SU-DHL-6 (cell line): ENCODE measurements around the gene GTF2A1.

Source experiments
- H2AFZ ChIP-seq: fragments of 200-600 bp; sonication (generic); 2 replicates; pipeline ENCODE4 v1.6.1; 2014; ENCODE audit warnings: low read depth, mild to moderate bottlenecking, moderate library complexity, mixed read lengths, antibody characterized with exemption, low read length; ENCODE audit not compliant: severe bottlenecking
- H3F3A ChIP-seq: fragments of 200-600 bp; shearing (Covaris generic); 2 replicates; pipeline ENCODE4 v1.6.0; 2016; ENCODE audit warnings: antibody characterized with exemption, mild to moderate bottlenecking; ENCODE audit not compliant: insufficient read depth
- H3K27ac ChIP-seq: fragments of 200-600 bp; sonication (generic); 2 replicates; pipeline ENCODE4 v1.5.1; 2016; ENCODE audit warnings: low read depth, mild to moderate bottlenecking, low read length, moderate library complexity, mixed read lengths
- H3K27me3 ChIP-seq: fragments of 200-600 bp; sonication (generic), shearing (Covaris generic); 2 replicates; pipeline ENCODE4 v1.6.0; 2014; ENCODE audit warnings: mild to moderate bottlenecking, low read length
- H3K36me3 ChIP-seq: fragments of 200-600 bp; sonication (generic); 2 replicates; pipeline ENCODE4 v1.6.1; 2014; ENCODE audit warnings: mild to moderate bottlenecking, low read length, mixed read lengths
- H3K4me2 ChIP-seq: fragments of 300-600, 200-600 bp; shearing (Covaris generic), sonication (generic); 2 replicates; pipeline ENCODE4 v1.6.0; 2014; ENCODE audit warnings: low read length, low read depth, mild to moderate bottlenecking; ENCODE audit not compliant: poor library complexity, severe bottlenecking
- H3K4me3 ChIP-seq: fragments of 200-600 bp; sonication (generic); 2 replicates; pipeline ENCODE4 v1.5.1; 2014; ENCODE audit warnings: antibody characterized with exemption, low read length, mild to moderate bottlenecking, mixed read lengths; ENCODE audit not compliant: insufficient read depth, poor library complexity, severe bottlenecking
- H3K79me2 ChIP-seq: fragments of 200-600 bp; sonication (generic); 2 replicates; pipeline ENCODE4 v1.6.1; 2014; ENCODE audit warnings: mild to moderate bottlenecking, low read length, moderate library complexity; ENCODE audit not compliant: insufficient read depth
- H3K9ac ChIP-seq: fragments of 200-600 bp; sonication (generic); 2 replicates; pipeline ENCODE4 v1.7.0; 2014; ENCODE audit warnings: mild to moderate bottlenecking, low read length
- H3K9me2 ChIP-seq: fragments of 200-600 bp; sonication (generic); replicated peaks from 2 replicates; pipeline ENCODE4 v1.6.1; 2014; ENCODE audit warnings: low read length; ENCODE audit not compliant: insufficient read depth
- H3K9me3 ChIP-seq: fragments of 200-600 bp; sonication (generic); 2 replicates; pipeline ENCODE4 v1.6.1; 2014; ENCODE audit warnings: low read length, mixed read lengths; ENCODE audit not compliant: insufficient read depth
- H4K20me1 ChIP-seq: fragments of 200-600 bp; sonication (generic); 2 replicates; pipeline ENCODE4 v1.6.1; 2014; ENCODE audit warnings: low read depth, mild to moderate bottlenecking, antibody characterized with exemption, low read length, moderate library complexity, mixed read lengths
- EZH2phosphoT487 ChIP-seq: fragments of 200-600 bp; sonication (generic), shearing (Covaris generic); conservative IDR thresholded peaks from 2 replicates; pipeline ENCODE4 v1.6.1; 2018; ENCODE audit warnings: mild to moderate bottlenecking, antibody characterized with exemption, low read length, moderate library complexity, mixed read lengths
- TF ChIP-seq, protein P1 (sequence below): fragments of 200-600 bp; sonication (generic); IDR thresholded peaks from one replicate; pipeline ENCODE4 v1.5.1; 2017; ENCODE audit warnings: antibody characterized with exemption, mild to moderate bottlenecking, low read length, moderate library complexity; ENCODE audit not compliant: insufficient read depth, poor library complexity, severe bottlenecking

The GTF2A1 gene

DNA sequence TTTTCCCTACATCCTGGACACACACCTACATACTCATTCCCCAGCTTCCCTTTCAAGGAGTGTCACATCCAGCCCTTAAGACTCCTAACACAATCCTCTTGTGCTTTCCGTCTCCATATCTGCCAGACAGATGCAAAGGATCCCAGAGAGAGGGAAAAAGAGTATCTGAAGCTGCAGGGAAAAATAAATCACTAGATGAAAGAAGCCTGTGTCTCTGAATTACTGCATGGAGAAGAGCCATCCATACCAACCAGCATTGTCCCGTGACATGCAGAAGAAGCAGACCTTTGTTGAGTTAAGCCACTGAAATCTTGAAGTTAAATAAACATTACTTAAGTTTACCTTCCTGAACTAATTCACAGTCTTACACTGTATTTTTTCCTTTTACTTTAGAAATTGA lies 54.6 kb downstream of the GTF2A1 start:
- H3K9ac ChIP-seq = no peak overlapping the region
- TF ChIP-seq, protein P1, sequence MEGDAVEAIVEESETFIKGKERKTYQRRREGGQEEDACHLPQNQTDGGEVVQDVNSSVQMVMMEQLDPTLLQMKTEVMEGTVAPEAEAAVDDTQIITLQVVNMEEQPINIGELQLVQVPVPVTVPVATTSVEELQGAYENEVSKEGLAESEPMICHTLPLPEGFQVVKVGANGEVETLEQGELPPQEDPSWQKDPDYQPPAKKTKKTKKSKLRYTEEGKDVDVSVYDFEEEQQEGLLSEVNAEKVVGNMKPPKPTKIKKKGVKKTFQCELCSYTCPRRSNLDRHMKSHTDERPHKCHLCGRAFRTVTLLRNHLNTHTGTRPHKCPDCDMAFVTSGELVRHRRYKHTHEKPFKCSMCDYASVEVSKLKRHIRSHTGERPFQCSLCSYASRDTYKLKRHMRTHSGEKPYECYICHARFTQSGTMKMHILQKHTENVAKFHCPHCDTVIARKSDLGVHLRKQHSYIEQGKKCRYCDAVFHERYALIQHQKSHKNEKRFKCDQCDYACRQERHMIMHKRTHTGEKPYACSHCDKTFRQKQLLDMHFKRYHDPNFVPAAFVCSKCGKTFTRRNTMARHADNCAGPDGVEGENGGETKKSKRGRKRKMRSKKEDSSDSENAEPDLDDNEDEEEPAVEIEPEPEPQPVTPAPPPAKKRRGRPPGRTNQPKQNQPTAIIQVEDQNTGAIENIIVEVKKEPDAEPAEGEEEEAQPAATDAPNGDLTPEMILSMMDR = no peak
- no peak for TF ChIP-seq EZH2phosphoT487
- H4K20me1 ChIP-seq = no peaks in the 10 kb centered on the region
- H3K27me3 ChIP-seq = no peaks in the 10 kb centered on the region
- no peaks in the 10 kb centered on the region for H3K79me2 ChIP-seq
- H2AFZ ChIP-seq = no peak overlapping the region
- H3K27ac ChIP-seq = no peak overlapping the region
- H3K4me3 ChIP-seq = no peak overlapping the region
- no peak overlapping the region for H3K4me2 ChIP-seq
- no peaks in the 10 kb centered on the region for H3F3A ChIP-seq
- no peaks in the 10 kb centered on the region for H3K9me2 ChIP-seq
- no peaks in the 10 kb centered on the region for H3K36me3 ChIP-seq
- no peaks in the 10 kb centered on the region for H3K9me3 ChIP-seq

DNA sequence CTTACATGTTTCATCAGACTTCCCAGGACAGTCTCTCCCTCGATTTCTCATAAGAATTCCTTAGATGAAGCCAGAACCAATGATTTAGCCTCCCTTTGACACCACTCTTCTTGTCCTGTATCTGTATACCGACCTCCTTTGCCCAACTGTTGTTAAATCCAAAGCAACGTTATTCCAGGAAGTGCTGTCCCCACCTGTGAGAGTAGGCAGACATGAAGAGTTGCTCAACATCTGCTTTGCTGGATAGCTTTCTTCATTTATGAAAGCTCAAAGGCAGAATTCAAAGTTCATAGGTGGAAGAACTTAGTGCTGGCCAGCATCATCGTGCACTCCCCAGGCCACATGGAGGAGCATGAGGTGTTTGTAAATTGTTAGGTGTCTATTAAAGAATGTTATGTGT lies 55.6 kb downstream of the GTF2A1 start:
- Histone ChIP-seq H2AFZ (no peak overlapping the region), H3F3A (no peaks in the 10 kb centered on the region), H3K4me3 (no peak overlapping the region), H3K27ac (no peak overlapping the region), H3K9me3 (no peaks in the 10 kb centered on the region), H3K4me2 (no peak overlapping the region), H3K9ac (no peak overlapping the region), H3K27me3 (no peaks in the 10 kb centered on the region), H3K79me2 (no peaks in the 10 kb centered on the region), H3K36me3 (no peaks in the 10 kb centered on the region), H3K9me2 (no peaks in the 10 kb centered on the region), H4K20me1 (no peaks in the 10 kb centered on the region)
- TF ChIP-seq, protein P1 = no peak
- no peak for TF ChIP-seq EZH2phosphoT487

DNA sequence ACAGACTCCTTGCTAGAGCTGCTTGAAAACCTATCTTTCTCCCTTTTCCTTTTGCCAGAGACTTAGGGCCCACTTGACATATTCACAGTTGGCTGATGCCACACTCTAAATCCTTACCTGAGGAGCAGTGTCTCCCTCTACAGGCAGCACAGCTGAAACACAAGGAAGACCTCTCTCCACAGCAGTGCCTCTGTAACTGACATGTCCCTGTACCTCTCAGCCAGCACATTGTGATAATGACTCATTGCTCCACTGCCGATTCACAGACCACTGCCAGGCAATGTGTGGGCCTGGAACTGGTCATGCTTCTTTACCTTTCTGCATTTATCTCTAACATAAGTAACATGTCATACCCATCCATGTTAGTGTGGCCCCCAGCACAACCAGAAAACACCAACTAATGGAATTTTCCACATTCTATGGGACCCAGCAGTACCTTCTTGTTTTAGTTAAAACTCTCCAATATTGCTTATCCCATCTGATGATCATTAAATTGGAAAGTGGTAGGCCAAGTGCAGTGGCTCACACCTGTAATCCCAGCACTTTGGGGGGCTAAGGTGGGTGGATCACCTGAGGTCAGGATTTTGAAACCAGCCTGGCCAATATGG lies 56.5 kb downstream of the GTF2A1 start:
- H3K9ac ChIP-seq = no peak overlapping the region
- no peaks in the 10 kb centered on the region for H3K27me3 ChIP-seq
- no peaks in the 10 kb centered on the region for H3K36me3 ChIP-seq
- no peak overlapping the region for H3K4me3 ChIP-seq
- no peaks in the 10 kb centered on the region for H3K9me2 ChIP-seq
- no peak for TF ChIP-seq EZH2phosphoT487
- TF ChIP-seq, protein P1 = peak; percentile 61
- no peaks in the 10 kb centered on the region for H4K20me1 ChIP-seq
- H3K4me2 ChIP-seq = no peak overlapping the region
- H2AFZ ChIP-seq = no peak overlapping the region
- no peak overlapping the region for H3K27ac ChIP-seq
- H3F3A ChIP-seq = no peaks in the 10 kb centered on the region
- H3K79me2 ChIP-seq = no peaks in the 10 kb centered on the region
- H3K9me3 ChIP-seq = no peaks in the 10 kb centered on the region
